ENCODE data around the gene PLCL2.
A peak's percentile ranks its signal among the peaks of the same experiment; 100 is the strongest.

Gene PLCL2

DNA sequence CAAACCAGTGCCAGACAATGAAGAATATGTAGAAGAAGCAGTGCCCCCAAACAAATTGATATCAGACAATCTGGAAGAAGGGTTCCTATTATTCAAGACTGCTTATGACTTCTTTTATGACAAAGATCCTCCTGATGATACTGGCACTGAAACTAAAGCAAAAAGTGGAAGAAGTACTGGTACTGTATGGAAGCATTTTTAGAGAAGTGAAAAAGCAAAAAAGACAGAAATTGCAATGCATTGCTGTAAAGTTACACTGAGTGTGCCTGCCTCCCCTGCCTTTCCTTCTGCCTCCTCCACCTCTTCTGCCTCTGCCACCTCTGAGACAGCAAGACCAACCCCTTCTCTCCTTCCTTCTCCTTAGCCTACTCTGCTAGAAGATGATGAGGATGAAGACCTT lies 167.6 kb downstream of the PLCL2 start:
- DNase-seq, result peak in 1 of 42 donors; percentile 35
- intact Hi-C loops (cut with DNase I), result no loop called here

GRCh38 chr3:17054301-17054981 lies 169.7 kb downstream of the PLCL2 start:
- DNase-seq, result no peak
- intact Hi-C loops (cut with DNase I), result no loop called here

DNA sequence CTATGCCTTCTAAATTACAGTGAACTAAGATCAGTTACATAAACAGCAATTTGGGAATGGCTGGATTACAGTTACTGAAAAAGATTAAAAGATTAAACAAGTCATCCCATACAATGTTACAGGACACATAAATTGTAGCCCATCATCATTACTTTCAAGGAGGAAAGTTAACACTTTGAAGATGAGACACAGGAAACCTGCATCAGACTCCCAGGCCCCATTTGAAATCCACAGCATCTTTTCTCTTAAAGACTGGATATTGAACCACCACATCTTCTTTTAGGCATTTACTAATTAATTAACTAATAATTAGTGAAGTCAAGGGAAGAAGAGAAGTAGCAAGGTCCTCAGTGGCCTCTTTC lies 170.2 kb downstream of the PLCL2 start:
- intact Hi-C loops (cut with DNase I), result no loop called here
- DNase-seq, result no peak

- intact Hi-C loops (cut with DNase I), result no loop called here
- DNase-seq, result no peak
Observed at GRCh38 chr3:17055374-17056276, 170.9 kb downstream of the PLCL2 start.

DNA sequence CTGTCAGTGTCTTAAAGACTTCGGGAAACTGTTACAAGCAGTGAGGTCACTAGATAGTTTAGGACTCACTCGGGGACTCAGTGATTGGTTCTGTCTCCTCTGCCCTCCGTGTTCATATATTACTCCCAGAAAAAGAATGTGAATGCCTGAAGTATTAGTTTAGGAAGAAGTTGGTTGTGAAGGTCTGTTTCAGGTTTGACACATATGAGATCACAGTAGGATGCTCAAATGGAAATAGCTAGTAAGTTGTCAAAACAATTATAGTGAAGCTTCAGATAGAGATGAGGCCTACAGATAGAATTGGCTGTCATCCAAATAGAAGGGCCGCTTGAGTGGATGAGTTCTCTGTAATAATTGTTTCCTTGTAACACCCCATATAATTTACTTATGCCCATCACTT lies 172.6 kb downstream of the PLCL2 start:
- DNase-seq, result no peak
- intact Hi-C loops (cut with DNase I), result no loop called here

DNA sequence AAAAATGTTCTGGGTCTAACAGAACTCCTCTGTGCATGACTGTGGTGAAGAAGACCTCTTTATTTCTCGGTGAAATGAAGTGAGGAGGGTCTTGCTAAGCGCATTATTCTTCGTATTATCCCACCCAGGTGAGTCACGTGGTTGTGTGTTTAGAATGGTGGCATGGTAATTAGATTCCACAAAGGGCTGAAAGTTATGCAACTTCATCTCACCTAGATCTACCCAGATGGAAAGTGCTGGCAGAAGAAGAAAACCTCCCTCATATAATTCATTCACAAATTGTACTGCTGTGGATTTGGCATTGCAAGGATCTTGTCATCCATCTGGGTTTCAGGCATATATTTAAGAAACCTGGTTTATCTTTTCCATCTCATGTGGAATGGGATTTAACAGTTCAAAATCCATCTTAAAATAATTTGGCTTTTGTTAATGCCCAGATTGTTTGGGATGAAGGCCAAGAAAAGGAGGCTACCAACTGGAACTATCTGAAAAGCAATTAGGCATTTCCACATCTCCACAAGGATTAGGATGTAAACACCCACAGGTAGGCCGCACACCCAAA lies 175.3 kb downstream of the PLCL2 start:
- intact Hi-C loops (cut with DNase I), result no loop called here
- DNase-seq, result no peak

DNA sequence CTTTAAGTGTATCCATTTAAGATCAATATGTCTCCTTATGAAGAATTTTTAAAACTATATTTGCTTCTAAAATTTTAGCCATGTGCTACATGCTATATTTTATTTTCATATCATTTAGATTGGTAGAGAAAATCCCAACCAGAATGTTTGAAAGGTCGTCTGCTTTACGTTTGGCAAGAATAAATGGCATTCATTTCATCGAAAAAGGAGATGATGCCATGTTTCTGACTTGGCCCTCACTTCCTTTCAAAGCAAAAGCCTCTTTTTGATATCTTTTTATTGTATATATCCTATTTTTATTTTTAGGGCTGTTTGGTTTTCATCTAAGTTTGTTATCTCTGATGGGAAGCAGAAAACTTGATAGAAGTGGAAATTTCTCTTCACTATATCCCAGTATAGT lies 176.2 kb downstream of the PLCL2 start:
- intact Hi-C loops (cut with DNase I), result no loop called here
- DNase-seq, result no peak

- no peak for DNase-seq
- intact Hi-C loops (cut with DNase I), result no loop called here
Observed at GRCh38 chr3:17062736-17063135, 178.0 kb downstream of the PLCL2 start.

DNA sequence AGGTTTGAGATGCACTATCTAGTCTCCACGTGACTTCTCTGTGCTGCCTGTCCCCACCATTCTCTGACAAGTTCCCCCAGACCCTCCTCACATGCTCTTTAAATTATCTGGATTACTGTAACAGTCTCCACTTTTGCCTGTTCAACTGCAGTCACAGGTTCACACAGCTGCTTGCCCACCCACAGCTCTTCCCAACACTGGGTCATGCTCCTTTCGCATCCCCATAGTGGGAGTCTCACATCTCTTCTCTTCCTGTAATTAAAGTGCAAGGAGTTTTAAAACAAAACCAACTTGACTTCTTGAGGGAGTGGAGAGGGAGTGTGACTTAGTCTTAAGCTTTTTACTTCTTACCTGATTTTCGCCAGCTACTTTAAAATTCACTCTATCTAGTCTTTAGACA lies 178.8 kb downstream of the PLCL2 start:
- DNase-seq, result peak in 24 of 42 donors; percentile 10 to 76 (median 45)
- intact Hi-C loops (cut with DNase I), result no loop called here

DNA sequence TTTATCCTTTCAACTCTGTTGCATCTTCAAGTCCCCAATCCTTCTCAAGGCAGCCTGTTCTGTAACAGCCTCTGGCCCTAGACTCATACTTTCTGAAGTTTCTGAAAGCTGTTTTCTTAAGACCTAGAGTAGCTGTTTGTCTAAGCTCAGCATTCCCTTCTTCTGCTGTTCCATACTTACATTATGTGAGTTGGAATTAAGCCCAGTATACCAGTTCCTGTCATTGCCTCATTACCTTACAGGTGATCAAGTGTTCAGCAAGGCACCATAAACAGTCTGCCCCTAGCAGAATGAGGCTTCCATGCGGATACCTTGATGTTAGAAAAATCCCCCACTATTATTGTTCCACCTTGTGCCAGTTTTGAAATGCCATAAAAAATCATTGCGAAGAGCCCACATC lies 180.6 kb downstream of the PLCL2 start:
- intact Hi-C loops (cut with DNase I), result no loop called here
- DNase-seq, result no peak

GRCh38 chr3:17065881-17066280 lies 181.1 kb downstream of the PLCL2 start:
- DNase-seq, result no peak
- intact Hi-C loops (cut with DNase I), result no loop called here

- DNase-seq, result no peak
- intact Hi-C loops (cut with DNase I), result no loop called here
Observed at GRCh38 chr3:17069754-17070153, 185.0 kb downstream of the PLCL2 start.

GRCh38 chr3:17070161-17070959 lies 185.6 kb downstream of the PLCL2 start:
- peak in 13 of 42 donors; percentile 3 to 61 (median 29) for DNase-seq
- intact Hi-C loops (cut with DNase I), result no loop called here

DNA sequence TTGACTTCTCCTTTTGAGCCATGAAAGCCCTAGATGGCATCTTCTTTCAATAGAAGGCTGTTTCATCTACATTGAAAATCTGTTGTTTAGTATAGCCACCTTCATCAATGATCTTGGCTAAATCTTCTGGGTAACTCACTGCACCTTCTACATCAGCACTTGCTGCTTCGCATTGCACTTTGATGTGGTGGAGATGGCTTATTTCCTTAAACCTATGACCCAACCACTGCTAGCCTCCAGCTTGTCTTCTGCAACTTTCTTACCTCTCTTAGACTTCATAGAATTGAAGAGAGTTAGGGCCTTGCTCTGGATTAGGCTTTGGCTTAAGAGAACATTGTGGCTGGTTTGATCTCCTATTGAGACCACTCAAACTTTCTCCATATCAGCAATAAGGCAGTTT lies 189.8 kb downstream of the PLCL2 start:
- intact Hi-C loops (cut with DNase I), result no loop called here

GRCh38 chr3:17075358-17075757 lies 190.6 kb downstream of the PLCL2 start:
- intact Hi-C loops (cut with DNase I), result no loop called here
- DNase-seq, result no peak

More for the DNA sequence above, 189.8 kb downstream of the PLCL2 start:
- DNase-seq, result no peak

GRCh38 chr3:17075907-17076306 lies 191.2 kb downstream of the PLCL2 start:
- intact Hi-C loops (cut with DNase I), result no loop called here

GRCh38 chr3:17076940-17077605 lies 192.3 kb downstream of the PLCL2 start:
- intact Hi-C loops (cut with DNase I), result no loop called here
- DNase-seq, result no peak

More at GRCh38 chr3:17075907-17076306, 191.2 kb downstream of the PLCL2 start:
- no peak for DNase-seq

DNA sequence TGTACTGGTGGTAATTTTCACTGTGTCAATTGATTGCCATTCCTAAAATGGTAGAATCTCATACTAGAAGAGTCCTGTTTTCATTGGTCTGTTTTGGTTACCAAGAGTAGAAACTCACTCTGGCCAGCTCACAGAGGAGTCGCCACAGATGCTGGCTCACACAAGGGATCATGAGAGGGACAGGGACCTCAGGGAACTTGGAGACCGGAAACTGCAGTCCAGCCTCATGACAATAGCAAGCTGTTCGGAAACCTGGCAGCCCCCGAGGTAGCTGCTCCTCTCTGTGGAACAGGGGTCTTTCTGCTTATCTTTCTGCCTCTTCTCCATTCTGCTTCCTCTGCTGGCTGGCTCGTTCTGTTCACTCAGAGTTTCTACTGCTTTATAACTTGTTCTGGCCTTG lies 192.9 kb downstream of the PLCL2 start:
- DNase-seq, result no peak
- intact Hi-C loops (cut with DNase I), result no loop called here

DNA sequence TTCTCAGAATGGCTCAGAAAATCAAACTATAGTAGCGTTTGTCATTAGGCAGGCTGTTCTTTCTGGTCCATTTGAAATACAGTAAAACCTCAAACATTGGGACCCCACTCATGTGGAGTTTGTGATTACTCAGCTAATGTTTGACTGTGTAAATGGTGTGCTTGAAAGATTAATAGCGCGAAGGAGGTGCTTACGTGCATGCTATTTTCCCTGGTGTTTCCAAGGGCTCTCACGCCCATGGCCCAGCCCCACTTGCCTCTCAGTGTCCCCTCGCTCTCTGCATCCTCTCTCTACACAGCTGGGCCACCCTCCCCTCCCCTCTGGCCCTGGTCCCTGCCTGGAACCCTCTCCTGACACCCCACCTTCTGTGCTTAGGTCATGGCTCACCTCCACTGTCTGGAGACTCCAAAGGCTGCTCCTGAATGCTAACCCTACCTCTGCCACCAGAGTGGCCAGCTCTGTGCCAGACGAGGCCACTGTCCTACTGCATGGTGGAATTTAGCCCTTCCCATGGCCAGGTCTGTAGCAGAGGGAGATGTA lies 194.2 kb downstream of the PLCL2 start:
- no peak for DNase-seq
- intact Hi-C loops (cut with DNase I), result no loop called here
